Midbrain (tissue), 1 donor: ENCODE results near the gene EPHB4.
"Not testable (repeated sequence)": the region's sequence is repeated elsewhere in the genome, so short reads cannot be mapped to it uniquely, and the experiment has no call there.

Experiments used
- DNase-seq: peaks from one replicate; lab custom pipeline; 2025; lab: John Stamatoyannopoulos, UW

Gene EPHB4

DNA sequence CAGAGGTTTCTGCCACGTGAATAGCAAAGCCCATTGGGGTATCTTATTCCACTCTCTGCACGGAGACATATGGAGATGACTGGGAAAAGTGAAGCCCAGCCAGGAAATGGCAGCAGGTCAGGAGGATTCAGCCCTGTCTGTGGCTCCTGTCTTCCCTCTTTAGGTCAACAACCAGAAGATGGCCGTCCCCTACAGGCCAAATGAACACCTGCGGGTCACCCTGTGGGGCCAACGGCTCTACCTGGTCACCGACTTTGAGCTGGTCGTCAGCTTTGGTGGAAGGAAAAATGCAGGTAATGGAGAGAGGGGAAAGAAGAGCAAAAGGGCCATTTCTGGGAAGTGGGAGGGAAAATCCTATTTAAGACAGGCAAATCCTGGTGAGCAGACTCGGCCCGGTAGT is 38.3 kb downstream of the EPHB4 start:
- DNase-seq: no peak

DNA sequence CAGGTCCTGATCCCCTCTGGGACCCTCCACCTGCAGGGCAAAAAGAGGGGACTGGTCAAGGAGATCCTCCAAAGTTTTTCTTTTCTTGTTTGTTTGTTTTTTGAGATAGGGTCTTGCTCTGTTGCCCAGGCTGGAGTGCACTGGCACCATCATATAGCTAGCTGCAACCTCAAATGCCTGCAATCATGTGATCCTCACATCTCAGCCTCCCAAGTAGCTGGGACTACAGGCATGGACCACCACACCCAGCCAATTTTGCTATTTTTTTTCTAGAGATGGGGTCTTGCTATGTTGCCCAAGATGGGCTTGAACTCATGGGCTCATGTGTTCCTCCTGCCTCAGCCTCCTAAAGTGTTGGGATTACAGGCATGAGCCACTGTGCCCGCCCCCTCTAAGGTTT is 41.0 kb downstream of the EPHB4 start:
- DNase-seq: no peak

GRCh38 chr7:100785878-100786277 is 41.4 kb downstream of the EPHB4 start:
- no peak for DNase-seq

GRCh38 chr7:100783804-100784203 is 43.5 kb downstream of the EPHB4 start:
- DNase-seq: no peak

GRCh38 chr7:100781255-100781654 is 46.1 kb downstream of the EPHB4 start:
- DNase-seq: no peak

DNA sequence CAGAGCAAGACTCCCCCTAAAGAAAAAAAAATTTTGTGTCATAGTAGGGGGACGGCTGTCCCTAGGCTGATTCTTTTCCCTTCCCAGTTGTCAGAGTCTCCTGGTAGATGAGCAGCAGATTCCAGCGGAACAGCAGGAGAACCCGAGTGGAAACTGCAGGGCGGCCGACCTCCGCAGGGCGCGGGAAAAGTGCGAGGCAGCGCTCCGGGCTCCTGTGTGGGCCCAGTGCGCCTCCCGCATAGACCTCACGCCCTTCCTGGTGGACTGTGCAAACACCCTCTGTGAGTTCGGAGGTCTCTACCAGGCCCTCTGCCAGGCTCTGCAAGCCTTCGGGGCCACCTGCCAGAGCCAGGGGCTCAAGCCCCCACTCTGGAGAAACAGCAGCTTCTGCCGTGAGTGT is 48.0 kb downstream of the EPHB4 start:
- no peak for DNase-seq

DNA sequence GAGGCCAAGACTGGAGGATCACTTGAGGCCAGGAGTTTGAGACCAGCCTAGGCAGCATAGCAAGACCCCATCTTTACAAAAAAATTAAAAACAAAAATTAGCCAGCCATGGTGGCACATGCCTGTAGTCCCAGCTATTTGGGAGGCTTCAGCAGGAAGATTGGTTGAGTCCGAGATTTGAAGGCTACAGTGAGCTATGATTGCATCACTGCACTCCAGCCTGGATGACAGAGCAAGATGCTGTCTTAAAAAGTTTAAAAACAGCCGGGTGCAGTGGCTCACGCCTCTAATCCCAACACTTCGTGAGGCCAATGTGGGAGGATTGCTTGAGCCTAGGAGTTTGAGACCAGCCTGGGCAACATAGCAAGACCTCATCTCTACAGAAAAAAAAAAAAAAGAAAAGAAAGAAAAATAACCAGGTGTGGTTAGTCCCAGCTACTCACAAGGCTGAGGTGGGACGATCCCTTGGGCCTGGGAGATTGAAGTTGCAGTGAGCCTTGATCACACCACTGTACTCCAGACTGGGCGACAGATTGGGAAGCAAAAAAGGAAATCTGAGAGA is 49.2 kb downstream of the EPHB4 start:
- DNase-seq: no peak

DNA sequence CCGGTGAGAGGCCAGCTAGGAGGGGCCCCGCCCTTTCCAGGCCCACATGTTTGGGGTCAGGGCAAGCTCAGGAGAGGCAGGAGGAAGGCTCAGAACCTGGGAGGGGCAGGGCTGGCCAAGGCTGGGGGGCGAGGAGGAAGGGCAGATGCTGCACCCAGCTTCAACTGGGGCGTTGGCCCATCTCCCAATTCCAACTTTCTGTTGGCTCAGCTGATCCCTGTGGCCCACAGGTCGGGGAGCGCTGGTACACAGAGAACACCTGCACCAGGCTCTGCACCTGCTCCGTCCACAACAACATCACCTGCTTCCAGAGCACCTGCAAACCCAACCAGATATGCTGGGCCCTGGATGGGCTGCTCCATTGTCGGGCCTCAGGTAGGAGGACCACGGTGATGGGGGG is 53.8 kb downstream of the EPHB4 start:
- DNase-seq: no peak

- no peak for DNase-seq
Measured at GRCh38 chr7:100768784-100769183, 58.5 kb downstream of the EPHB4 start.

GRCh38 chr7:100765250-100765649 is 62.1 kb downstream of the EPHB4 start:
- DNase-seq: no peak

- no peak for DNase-seq
Measured at GRCh38 chr7:100764841-100765240, 62.5 kb downstream of the EPHB4 start.

- no peak for DNase-seq
Measured at GRCh38 chr7:100763556-100764140, 63.7 kb downstream of the EPHB4 start.

DNA sequence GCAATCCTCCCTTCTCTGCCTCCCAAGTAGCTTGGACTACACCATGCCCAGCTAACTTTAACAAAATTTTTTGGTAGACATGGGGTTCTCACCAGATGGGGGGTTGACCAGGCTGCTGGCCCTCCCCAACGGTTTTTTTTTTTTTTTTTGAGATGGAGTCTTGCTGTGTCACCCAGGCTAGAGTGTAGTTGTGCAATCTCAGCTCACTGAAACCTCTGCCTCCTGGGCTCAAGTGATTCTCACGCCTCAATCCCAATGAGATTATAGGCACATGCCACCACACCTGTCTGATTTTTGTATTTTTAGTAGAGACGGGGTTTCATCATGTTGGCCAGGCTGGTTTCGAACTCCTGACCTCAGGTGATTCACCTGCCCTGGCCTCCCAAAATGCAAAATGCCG is 64.5 kb downstream of the EPHB4 start:
- DNase-seq: not testable (repeated sequence)

DNA sequence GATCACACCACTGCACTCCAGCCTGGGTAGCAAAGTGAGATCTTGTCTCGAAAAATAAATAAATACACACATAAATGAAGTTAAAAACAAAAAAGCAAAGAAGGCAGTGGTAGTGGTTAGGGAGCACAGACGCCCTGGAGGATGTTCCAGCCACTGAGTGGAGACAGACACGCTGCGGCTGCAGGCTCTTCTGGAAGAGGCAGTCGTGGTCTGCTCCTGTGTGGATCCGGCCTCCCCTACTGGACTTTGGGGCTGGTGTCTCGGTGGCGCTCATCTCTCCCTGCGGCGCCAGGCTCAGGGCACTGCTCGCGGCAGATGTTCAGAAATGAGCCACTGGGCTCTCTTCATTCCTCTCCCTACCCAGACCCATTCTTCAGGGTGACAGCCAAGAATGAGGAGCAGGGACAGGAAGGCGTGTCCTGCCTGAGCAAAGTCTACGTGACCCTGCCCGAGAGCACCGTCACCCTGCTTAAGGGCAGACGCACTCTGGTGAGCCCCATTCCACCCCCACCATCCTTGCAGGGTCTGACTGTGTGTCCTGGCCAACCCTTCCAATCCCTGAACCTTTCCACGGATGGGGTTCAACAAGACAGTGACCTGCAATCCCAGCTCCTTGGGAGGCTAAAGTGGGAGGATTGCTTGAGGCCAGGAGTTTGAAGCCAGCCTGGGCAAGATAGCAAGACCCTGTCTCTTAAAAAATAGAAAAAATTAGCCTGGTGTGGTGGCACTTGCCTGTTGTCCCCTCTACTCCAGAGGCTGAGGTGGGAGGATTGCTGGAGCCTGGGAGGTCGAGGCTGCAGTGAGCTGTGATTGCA is 67.8 kb downstream of the EPHB4 start:
- DNase-seq: no peak

DNA sequence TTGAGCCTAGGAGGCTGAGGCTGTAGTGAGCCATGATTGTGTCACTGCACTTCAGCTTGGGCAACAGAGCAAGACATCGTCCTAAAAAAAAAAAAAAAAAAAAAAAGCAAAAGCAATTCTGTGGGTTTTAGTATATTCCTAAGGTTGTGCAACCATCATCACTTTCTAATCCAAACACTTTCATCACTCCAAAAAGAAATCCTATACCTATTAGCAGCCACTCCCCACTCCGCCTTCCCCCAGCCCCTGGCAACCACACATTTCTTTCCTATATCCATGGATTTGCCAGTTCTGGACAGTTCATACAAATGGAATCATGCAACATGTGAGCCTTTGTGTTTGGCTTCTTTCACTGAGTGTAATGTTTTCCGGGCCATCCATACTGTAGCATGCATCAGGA is 73.6 kb downstream of the EPHB4 start:
- no peak for DNase-seq

DNA sequence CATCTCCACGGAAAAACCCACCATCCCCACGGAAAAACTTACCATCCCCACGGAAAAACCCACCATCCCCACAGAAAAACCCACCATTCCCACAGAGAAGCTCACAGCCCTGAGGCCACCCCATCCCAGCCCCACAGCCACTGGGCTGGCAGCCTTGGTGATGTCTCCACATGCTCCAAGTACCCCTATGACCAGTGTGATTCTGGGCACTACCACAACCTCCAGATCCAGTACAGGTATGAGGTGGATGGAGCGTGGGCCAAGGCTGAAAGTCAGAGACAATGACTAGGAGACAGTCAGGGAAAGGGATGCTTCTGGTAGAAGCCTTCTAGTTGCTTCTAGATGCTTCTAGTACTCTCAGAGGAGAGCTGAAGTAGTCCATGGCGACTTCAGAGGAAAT is 74.3 kb downstream of the EPHB4 start:
- no peak for DNase-seq
